ENCODE results near the gene EEF1AKMT1.

EEF1AKMT1 gene

GRCh38 chr13:20773194-20774080 lies at the start of gene EEF1AKMT1:
TSS of gene EEF1AKMT1 (minus strand) at chr13:20773961. CDS start at chr13:20757598, 16,363 bp downstream.
- Mint-ChIP-seq H3K36me3 (ENCODE audit: low read depth) (peaks cover 65% of the 10 kb centered on the region), H3K27me3 (ENCODE audit: low read depth, poor library complexity) (no peaks in the 10 kb centered on the region), H3K4me1 (peaks cover 17% of the 10 kb centered on the region), H3K4me3 (peak within 1 kb of the TSS; percentile 92), H3K9me3 (peaks cover 49% of the 10 kb centered on the region), H3K27ac (no peak within 1 kb of the TSS)
- peak; percentile 96 for DNase-seq
- TF ChIP-seq CTCF (IDR thresholded peaks at IDR 0.05), result no peak

- no peaks in the 10 kb centered on the region for H3K4me1 Mint-ChIP-seq
- H3K27ac Mint-ChIP-seq, result no peak overlapping the region
- H3K36me3 Mint-ChIP-seq (ENCODE audit: low read depth), result peaks cover 22% of the 10 kb centered on the region
- DNase-seq, result no peak
- no peaks in the 10 kb centered on the region for H3K27me3 Mint-ChIP-seq (ENCODE audit: low read depth, poor library complexity)
- no peaks in the 10 kb centered on the region for H3K9me3 Mint-ChIP-seq
- TF ChIP-seq CTCF (IDR thresholded peaks at IDR 0.05), result no peak
- H3K4me3 Mint-ChIP-seq, result no peak overlapping the region
These were observed 49.3 kb upstream of the EEF1AKMT1 start for GRCh38 chr13:20823071-20823470.

- Mint-ChIP-seq H3K27me3 (ENCODE audit: low read depth, poor library complexity) (no peaks in the 10 kb centered on the region), H3K27ac (no peak overlapping the region), H3K9me3 (no peaks in the 10 kb centered on the region), H3K4me1 (no peaks in the 10 kb centered on the region), H3K4me3 (no peak overlapping the region), H3K36me3 (ENCODE audit: low read depth) (peaks cover 24% of the 10 kb centered on the region)
- DNase-seq, result no peak
- no peak for TF ChIP-seq CTCF (IDR thresholded peaks at IDR 0.05)
These were observed 48.6 kb upstream of the EEF1AKMT1 start for GRCh38 chr13:20822406-20822805.

DNA sequence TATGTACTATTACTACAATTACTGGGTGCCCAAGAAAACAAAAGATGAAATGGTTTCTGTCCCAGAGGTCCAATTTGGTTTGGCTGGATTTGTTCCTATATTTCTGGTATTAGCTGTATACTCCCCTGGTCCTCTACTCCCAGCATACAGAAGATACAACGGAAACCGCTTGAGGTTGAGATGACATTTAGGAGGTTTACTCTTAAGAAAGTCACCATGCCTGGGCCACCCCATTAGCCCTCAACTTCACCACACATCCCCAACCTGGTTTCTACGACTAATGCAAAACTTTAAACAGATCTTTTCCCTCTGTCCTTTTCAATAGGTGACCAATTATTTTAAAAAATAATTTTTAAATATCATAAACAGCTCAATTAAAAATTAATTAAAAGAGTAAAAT lies 46.0 kb upstream of the EEF1AKMT1 start:
- Mint-ChIP-seq H3K27ac (no peak overlapping the region), H3K36me3 (ENCODE audit: low read depth) (peaks cover 28% of the 10 kb centered on the region)

DNA sequence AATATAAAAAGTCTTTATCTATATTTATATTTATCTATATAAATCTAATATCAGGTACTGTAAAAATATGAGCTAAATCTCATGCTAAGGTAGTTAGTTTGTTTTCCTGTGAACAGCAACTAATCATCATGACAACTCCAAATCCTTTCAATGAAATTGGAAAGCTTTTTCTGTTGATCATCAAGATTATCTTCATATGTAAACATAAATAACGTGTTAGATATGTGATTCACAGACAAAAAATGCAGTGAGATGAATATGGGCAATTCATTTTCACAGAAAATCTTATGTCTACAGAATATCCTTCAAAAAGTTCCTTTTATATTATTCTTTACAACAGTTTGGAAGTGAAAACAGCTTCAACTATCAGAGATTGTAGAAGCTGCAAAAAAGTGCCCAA lies 41.7 kb upstream of the EEF1AKMT1 start:
- no peaks in the 10 kb centered on the region for H3K9me3 Mint-ChIP-seq
- no peak for DNase-seq
- peaks cover 53% of the 10 kb centered on the region for H3K36me3 Mint-ChIP-seq (ENCODE audit: low read depth)
- H3K4me1 Mint-ChIP-seq, result no peaks in the 10 kb centered on the region
- no peak overlapping the region for H3K4me3 Mint-ChIP-seq
- H3K27me3 Mint-ChIP-seq (ENCODE audit: low read depth, poor library complexity), result no peaks in the 10 kb centered on the region
- no peak overlapping the region for H3K27ac Mint-ChIP-seq
- no peak for TF ChIP-seq CTCF (IDR thresholded peaks at IDR 0.05)

More for the DNA sequence above, 46.0 kb upstream of the EEF1AKMT1 start:
- H3K9me3 Mint-ChIP-seq, result no peaks in the 10 kb centered on the region
- no peak for DNase-seq
- H3K4me1 Mint-ChIP-seq, result no peaks in the 10 kb centered on the region
- TF ChIP-seq CTCF (IDR thresholded peaks at IDR 0.05), result no peak
- no peaks in the 10 kb centered on the region for H3K27me3 Mint-ChIP-seq (ENCODE audit: low read depth, poor library complexity)
- H3K4me3 Mint-ChIP-seq, result no peak overlapping the region

Measured in nephron progenitor cell (in vitro differentiated cells).